Natural killer cell (primary cell): ENCODE results near the gene RPS2. TPM values are rescaled to one million over a fixed set of nuclear protein-coding genes. Genes with fewer than 3 reads are reported as not detected.
A peak's percentile ranks its signal among the peaks of the same experiment; 100 is the strongest.

Experiments used
- ATAC-seq, 3 donors: fragments of 150-1000 bp in 2 of 3; fragments of 200-7000 bp in 1 of 3; cut with Tn5 transposase; 1 replicate in 1 of 3; 2 replicates in 2 of 3; pipeline ENCODE4 v1.10.0; 2021; ENCODE audit warnings: mild to moderate bottlenecking in 2 of 3, moderate library complexity in 2 of 3
- DNase-seq, 2 donors: peaks; one replicate each; pipeline versions ENCODE4 v3.0.0 to v3.0.0-alpha.2; 2013 to 2021; ENCODE audit warnings: mixed read lengths in 1 of 2
- H3K27ac ChIP-seq: one replicate; pipeline ENCODE4 v1.5.1; 2013; ENCODE audit warnings: mild to moderate bottlenecking, low read length
- H3K27me3 ChIP-seq: one replicate; pipeline ENCODE4 v1.6.1; 2013; ENCODE audit warnings: low read length; ENCODE audit not compliant: control insufficient read depth, insufficient read depth
- H3K36me3 ChIP-seq: one replicate; pipeline ENCODE4 v1.6.1; 2013; ENCODE audit warnings: low read length; ENCODE audit not compliant: control insufficient read depth, insufficient read depth
- H3K4me1 ChIP-seq: one replicate; pipeline ENCODE4 v1.6.1; 2013; ENCODE audit warnings: low read length; ENCODE audit not compliant: control insufficient read depth, insufficient read depth
- H3K4me3 ChIP-seq: one replicate; pipeline ENCODE4 v1.5.1; 2013; ENCODE audit warnings: low read length
- H3K9me3 ChIP-seq: one replicate; pipeline ENCODE4 v1.6.1; 2013; ENCODE audit warnings: low read length; ENCODE audit not compliant: control insufficient read depth, insufficient read depth
- H3K27ac Mint-ChIP-seq, 2 donors: one replicate each; pipeline ENCODE4 v1.8.0; 2022; ENCODE audit warnings: mild to moderate bottlenecking in 2 of 2, mixed read lengths in 2 of 2, moderate library complexity in 1 of 2
- H3K27me3 Mint-ChIP-seq, 2 donors: one replicate each; pipeline ENCODE4 v1.8.0; 2022; ENCODE audit warnings: low read depth in 2 of 2, mixed read lengths in 2 of 2
- H3K36me3 Mint-ChIP-seq: one replicate; pipeline ENCODE4 v1.8.0; 2022; ENCODE audit warnings: mixed read lengths
- H3K4me1 Mint-ChIP-seq, 2 donors: one replicate each; pipeline ENCODE4 v1.8.0; 2022; ENCODE audit warnings: mixed read lengths in 2 of 2
- H3K4me3 Mint-ChIP-seq: one replicate; pipeline ENCODE4 v1.8.0; 2022; ENCODE audit warnings: mild to moderate bottlenecking, moderate library complexity, mixed read lengths
- H3K9me3 Mint-ChIP-seq, 2 donors: one replicate each; pipeline ENCODE4 v1.8.0; 2022; ENCODE audit warnings: mixed read lengths in 2 of 2
- WGBS: methylation state at CpG from one replicate; pipeline ENCODE4 v1.1.7; 2013; ENCODE audit warnings: missing lambda C conversion rate; ENCODE audit not compliant: insufficient coverage; 5-methylcytosine and 5-hydroxymethylcytosine counted together
- intact Hi-C: fragments of 100-400 bp; cut with micrococcal nuclease; formaldehyde crosslinking; loops from one replicate; pipeline ENCODE4 v1.14.2; 2022
- total RNA-seq, 4 donors: library from RNA; stranded (reverse); fragments of 120-200 nt in 1 of 4; gene quantifications; one replicate each; pipeline versions ENCODE4 v1.2.3 to v1.2.4, GENCODE V29; 2013 to 2022
- TF ChIP-seq, protein P1 (sequence below): fragments of 200-600 bp; IDR thresholded peaks from one replicate; pipeline ENCODE4 v1.8.0; 2022; ENCODE audit warnings: antibody characterized with exemption

Gene RPS2
- total RNA-seq, 3 donors from 2014 or later (not counting 1 experiment from before 2014, with no cell fraction given), result 1,124 to 1,385 (median 1,274) TPM

DNA sequence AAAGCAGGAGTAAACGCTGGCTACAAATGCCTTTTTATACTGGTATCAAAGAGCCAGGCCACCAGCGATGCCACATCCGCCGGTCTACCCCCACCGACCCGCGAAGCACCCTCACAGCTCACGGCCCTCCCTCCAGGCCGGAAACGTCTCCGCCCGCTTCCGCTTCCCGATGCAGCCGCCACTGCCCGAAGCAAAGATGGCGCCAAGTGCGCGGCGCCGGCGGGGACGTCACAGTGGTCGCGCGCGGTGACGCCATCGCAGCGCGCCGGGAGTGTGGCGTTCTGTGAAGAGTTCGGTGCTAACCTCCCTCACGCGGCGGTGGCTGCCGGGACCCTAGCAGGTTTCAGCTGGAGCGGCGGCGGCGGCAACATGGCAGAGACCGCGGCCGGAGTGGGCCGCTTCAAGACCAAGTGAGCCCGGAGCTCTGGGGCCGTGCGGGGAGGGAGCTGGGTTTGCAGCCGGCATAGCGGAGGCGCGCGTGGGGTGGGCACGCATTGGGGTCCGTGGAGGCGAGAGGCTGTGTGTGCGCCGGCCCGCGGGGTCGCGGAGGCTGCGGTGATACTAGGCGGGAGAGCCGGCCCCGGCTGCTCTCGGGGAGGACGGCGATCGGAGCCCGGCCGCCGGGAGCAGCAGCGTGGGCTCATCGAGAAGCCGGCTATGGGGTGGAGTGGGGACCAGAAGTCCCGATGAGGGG, 7.3 kb upstream of the RPS2 start, which contains the start of gene TBL3:
TSS of gene TBL3 (plus strand) at position 258 of the 694 bp plus-strand sequence. CDS start at position 370, 112 bp downstream.
- Mint-ChIP-seq H3K9me3 (no peaks in the 10 kb centered on the region), H3K27me3 (no peaks in the 10 kb centered on the region), H3K36me3 (no peaks in the 10 kb centered on the region), H3K27ac (peak within 1 kb of the TSS; percentile 97 to 98), H3K4me3 (peak within 1 kb of the TSS; percentile 98), H3K4me1 (peaks cover 18 to 23% of the 10 kb centered on the region in 2 donors)
- Histone ChIP-seq H3K4me1 (peaks cover 27% of the 10 kb centered on the region), H3K9me3 (no peaks in the 10 kb centered on the region), H3K4me3 (peak within 1 kb of the TSS; percentile 62), H3K27me3 (no peaks in the 10 kb centered on the region), H3K27ac (peak within 1 kb of the TSS; percentile 97), H3K36me3 (peaks cover 27% of the 10 kb centered on the region)
- peak; percentile 98 to 99 for DNase-seq
- TF ChIP-seq, protein P1, sequence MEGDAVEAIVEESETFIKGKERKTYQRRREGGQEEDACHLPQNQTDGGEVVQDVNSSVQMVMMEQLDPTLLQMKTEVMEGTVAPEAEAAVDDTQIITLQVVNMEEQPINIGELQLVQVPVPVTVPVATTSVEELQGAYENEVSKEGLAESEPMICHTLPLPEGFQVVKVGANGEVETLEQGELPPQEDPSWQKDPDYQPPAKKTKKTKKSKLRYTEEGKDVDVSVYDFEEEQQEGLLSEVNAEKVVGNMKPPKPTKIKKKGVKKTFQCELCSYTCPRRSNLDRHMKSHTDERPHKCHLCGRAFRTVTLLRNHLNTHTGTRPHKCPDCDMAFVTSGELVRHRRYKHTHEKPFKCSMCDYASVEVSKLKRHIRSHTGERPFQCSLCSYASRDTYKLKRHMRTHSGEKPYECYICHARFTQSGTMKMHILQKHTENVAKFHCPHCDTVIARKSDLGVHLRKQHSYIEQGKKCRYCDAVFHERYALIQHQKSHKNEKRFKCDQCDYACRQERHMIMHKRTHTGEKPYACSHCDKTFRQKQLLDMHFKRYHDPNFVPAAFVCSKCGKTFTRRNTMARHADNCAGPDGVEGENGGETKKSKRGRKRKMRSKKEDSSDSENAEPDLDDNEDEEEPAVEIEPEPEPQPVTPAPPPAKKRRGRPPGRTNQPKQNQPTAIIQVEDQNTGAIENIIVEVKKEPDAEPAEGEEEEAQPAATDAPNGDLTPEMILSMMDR, result no peak
- WGBS, result under 1% methylated on average over 78 of the region's 78 CpGs
- intact Hi-C loops, result loop anchor here (1.0 kb wide), 1 partner anchor 8 kb away; the partner anchor contains the start of gene RPS2
- ATAC-seq, result peak; percentile 96 to 98 (median 97)

DNA sequence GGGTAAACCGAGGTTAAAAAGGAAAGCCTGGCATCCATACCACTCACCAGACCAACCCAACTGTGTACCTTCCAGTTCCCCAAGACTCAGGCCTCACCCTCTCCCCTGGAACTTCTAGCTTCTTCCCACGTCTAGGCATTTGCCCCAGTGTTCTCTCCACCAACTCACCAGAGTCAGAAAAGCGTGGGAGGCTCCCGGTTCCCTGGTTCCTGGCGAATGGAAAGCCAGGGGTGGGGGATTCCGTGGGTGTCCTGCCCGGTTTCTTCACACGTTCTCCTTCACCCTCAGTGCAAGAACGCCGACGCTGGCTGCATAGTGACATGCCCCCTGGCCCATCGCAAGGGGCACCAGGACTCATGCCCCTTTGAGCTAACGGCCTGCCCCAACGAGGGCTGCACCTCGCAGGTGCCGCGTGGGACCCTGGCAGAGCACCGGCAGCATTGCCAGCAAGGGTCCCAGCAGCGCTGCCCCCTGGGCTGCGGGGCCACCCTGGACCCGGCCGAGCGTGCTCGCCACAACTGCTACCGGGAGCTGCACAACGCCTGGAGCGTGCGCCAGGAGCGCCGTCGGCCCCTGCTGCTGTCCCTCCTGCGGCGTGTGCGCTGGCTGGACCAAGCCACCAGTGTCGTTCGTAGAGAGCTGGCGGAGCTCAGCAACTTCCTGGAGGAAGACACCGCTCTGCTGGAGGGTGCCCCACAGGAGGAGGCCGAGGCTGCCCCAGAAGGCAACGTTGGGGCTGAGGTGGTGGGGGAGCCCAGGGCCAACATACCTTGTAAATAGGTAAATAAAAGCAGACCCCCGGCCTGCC, 3.7 kb upstream of the RPS2 start:
- TF ChIP-seq, protein P1, result no peak
- H3K4me1 Mint-ChIP-seq, result peaks cover 39 to 45% of the 10 kb centered on the region in 2 donors
- Histone ChIP-seq H3K9me3 (no peaks in the 10 kb centered on the region), H3K27me3 (no peaks in the 10 kb centered on the region), H3K4me1 (peaks cover 42% of the 10 kb centered on the region), H3K27ac (no peak overlapping the region), H3K4me3 (no peak overlapping the region), H3K36me3 (peaks cover 2% of the 10 kb centered on the region)
- H3K9me3 Mint-ChIP-seq, result no peaks in the 10 kb centered on the region
- no peaks in the 10 kb centered on the region for H3K27me3 Mint-ChIP-seq
- intact Hi-C loops, result no loop called here
- DNase-seq (no peak), ATAC-seq (no peak)
- no peak overlapping the region for H3K4me3 Mint-ChIP-seq
- WGBS, result 94% methylated on average over 41 of the region's 41 CpGs
- no peak overlapping the region for H3K27ac Mint-ChIP-seq
- no peaks in the 10 kb centered on the region for H3K36me3 Mint-ChIP-seq

DNA sequence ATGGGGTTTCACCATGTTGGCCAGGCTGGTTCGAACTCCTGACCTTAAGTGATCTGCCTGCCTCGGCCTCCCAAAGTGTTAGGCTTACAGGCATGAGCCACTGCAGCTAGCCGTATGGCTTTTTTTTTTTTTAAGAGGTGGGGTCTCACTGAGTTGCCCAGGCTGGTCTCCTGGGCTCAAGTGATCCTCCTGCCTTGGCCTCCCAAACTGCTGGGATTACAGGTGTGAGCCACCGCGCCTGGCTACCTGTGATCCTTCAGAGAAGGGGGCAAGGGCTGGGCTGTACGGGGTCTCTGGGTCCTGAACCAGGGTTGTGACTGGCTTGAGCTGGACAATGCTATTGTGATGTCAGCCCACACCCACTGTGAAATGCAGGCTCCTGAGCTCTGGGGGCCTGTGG, 1.8 kb upstream of the RPS2 start, which contains the start of gene RNF151:
TSS of gene RNF151 (plus strand) at position 397 of the 400 bp plus-strand sequence. CDS start 26 bp downstream, outside the sequence.
- H3K27me3 ChIP-seq, result no peaks in the 10 kb centered on the region
- TF ChIP-seq, protein P1, result no peak
- WGBS, result 94% methylated on average over 6 of the region's 6 CpGs
- H3K4me3 ChIP-seq, result peak within 1 kb of the TSS; percentile 88
- Mint-ChIP-seq H3K27me3 (no peaks in the 10 kb centered on the region), H3K4me1 (peaks cover 30 to 32% of the 10 kb centered on the region in 2 donors), H3K9me3 (no peaks in the 10 kb centered on the region), H3K4me3 (peak within 1 kb of the TSS; percentile 94), H3K36me3 (no peaks in the 10 kb centered on the region), H3K27ac (peak within 1 kb of the TSS; percentile 95)
- H3K9me3 ChIP-seq, result no peaks in the 10 kb centered on the region
- DNase-seq (no peak), ATAC-seq (no peak)
- peaks cover 44% of the 10 kb centered on the region for H3K4me1 ChIP-seq
- peaks cover 20% of the 10 kb centered on the region for H3K36me3 ChIP-seq
- intact Hi-C loops, result no loop called here
- H3K27ac ChIP-seq, result peak within 1 kb of the TSS; percentile 99
